Smooth muscle cell (in vitro differentiated cells): Measurements from ENCODE around the gene RASD2. TPM values are rescaled to one million over a fixed set of nuclear protein-coding genes. Genes with fewer than 3 reads are reported as not detected.

Experiments
- DNase-seq: peaks from one replicate; lab custom pipeline; 2025; ENCODE audit not compliant: unreplicated experiment; lab: John Stamatoyannopoulos, UW
- H2AFZ ChIP-seq: fragments of 200-600 bp; sonication (generic); 2 replicates; pipeline ENCODE4 v1.6.0; 2016; ENCODE audit warnings: antibody characterized with exemption, low read depth, mild to moderate bottlenecking
- H3F3A ChIP-seq: fragments of 200-600 bp; sonication (generic); 2 replicates; pipeline ENCODE4 v1.6.0; 2017; ENCODE audit warnings: antibody characterized with exemption, low read depth
- H3K27ac ChIP-seq: fragments of 200-600 bp; sonication (generic); 2 replicates; pipeline ENCODE4 v1.5.1; 2016; ENCODE audit warnings: low read depth, mild to moderate bottlenecking
- H3K27me3 ChIP-seq: fragments of 200-600 bp; sonication (generic); 2 replicates; pipeline ENCODE4 v1.6.1; 2016; ENCODE audit warnings: low read depth, mild to moderate bottlenecking
- H3K36me3 ChIP-seq: fragments of 200-600 bp; sonication (generic); 2 replicates; pipeline ENCODE4 v1.5.1; 2016; ENCODE audit warnings: low read depth
- H3K4me1 ChIP-seq: fragments of 200-600 bp; sonication (generic); 2 replicates; pipeline ENCODE4 v1.5.1; 2016; ENCODE audit warnings: low read depth
- H3K4me2 ChIP-seq: fragments of 200-600 bp; sonication (generic); 2 replicates; pipeline ENCODE4 v1.6.0; 2016; ENCODE audit warnings: mild to moderate bottlenecking
- H3K4me3 ChIP-seq: fragments of 200-600 bp; sonication (generic); 2 replicates; pipeline ENCODE4 v1.5.1; 2016; ENCODE audit warnings: mild to moderate bottlenecking
- H3K79me2 ChIP-seq: fragments of 200-600 bp; sonication (generic); 2 replicates; pipeline ENCODE4 v1.6.0; 2016; ENCODE audit warnings: low read depth, mild to moderate bottlenecking
- H3K9ac ChIP-seq: fragments of 200-600 bp; sonication (generic); 2 replicates; pipeline ENCODE4 v1.6.0; 2016; ENCODE audit warnings: low read depth
- H3K9me3 ChIP-seq: fragments of 200-600 bp; sonication (generic); replicated peaks from 2 replicates; pipeline ENCODE4 v1.5.1; 2016; ENCODE audit warnings: low read depth
- H4K20me1 ChIP-seq: fragments of 200-600 bp; sonication (generic); 2 replicates; pipeline ENCODE4 v1.6.0; 2016; ENCODE audit warnings: low read depth
- WGBS: methylation state at CpG from one replicate; pipeline ENCODE4 v1.1.7; 2016; ENCODE audit warnings: low lambda C conversion rate; 5-methylcytosine and 5-hydroxymethylcytosine counted together
- polyA plus RNA-seq: library from polyadenylated mRNA; unstranded; fragments of >200 nt; fragmentation: Nextera tagmentation; extraction: Ambion mirVana; gene quantifications from 2 replicates; pipeline ENCODE4 v1.2.1, GENCODE V29; 2016
- total RNA-seq: library from RNA; depleted of rRNA; stranded (reverse); fragments of >200 nt; gene quantifications from 2 replicates; pipeline ENCODE4 v1.2.3, GENCODE V29; 2014
- TF ChIP-seq, protein P1 (sequence below): fragments of 200-600 bp; sonication (generic); IDR thresholded peaks from 2 replicates; pipeline ENCODE4 v1.5.1; 2017; ENCODE audit warnings: borderline replicate concordance, mild to moderate bottlenecking, antibody characterized with exemption; ENCODE audit not compliant: insufficient read depth, poor library complexity, severe bottlenecking

The RASD2 gene
- total and polyA plus RNA-seq, 2 experiments from 2014 or later, result 0.27 TPM; not detected in 1

- Histone ChIP-seq H3K36me3 (no peaks in the 10 kb centered on the region), H3K9me3 (no peaks in the 10 kb centered on the region)
Observed at GRCh38 chr22:35597692-35598395, 57.2 kb downstream of the RASD2 start.

DNA sequence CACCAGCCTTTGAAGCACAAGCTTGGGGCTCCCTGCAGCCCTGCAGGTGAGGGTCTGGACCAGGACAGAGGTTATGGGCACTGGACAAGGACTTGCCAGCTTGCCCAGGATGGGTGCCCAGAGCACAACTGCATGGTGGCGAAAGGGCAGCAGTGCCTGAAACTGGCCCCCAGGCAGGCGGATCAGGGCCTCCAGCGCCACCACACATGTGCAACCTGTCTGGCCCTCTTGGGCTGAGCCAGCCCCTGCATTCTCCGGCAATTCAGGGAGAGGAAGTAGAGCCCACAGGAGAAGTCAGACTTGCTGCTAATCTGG is 57.7 kb downstream of the RASD2 start:
- no peaks in the 10 kb centered on the region for H4K20me1 ChIP-seq
- no peak overlapping the region for H2AFZ ChIP-seq
- no peaks in the 10 kb centered on the region for H3K4me1 ChIP-seq
- no peaks in the 10 kb centered on the region for H3K79me2 ChIP-seq
- WGBS, result 100% methylated on average over 4 of the region's 4 CpGs
- no peaks in the 10 kb centered on the region for H3K36me3 ChIP-seq
- DNase-seq, result no peak
- H3K9me3 ChIP-seq, result no peaks in the 10 kb centered on the region
- no peak overlapping the region for H3K9ac ChIP-seq
- H3F3A ChIP-seq, result peaks cover 2% of the 10 kb centered on the region
- no peaks in the 10 kb centered on the region for H3K27me3 ChIP-seq
- no peak overlapping the region for H3K4me3 ChIP-seq
- H3K27ac ChIP-seq, result no peak overlapping the region
- H3K4me2 ChIP-seq, result no peak overlapping the region
- TF ChIP-seq, protein P1, sequence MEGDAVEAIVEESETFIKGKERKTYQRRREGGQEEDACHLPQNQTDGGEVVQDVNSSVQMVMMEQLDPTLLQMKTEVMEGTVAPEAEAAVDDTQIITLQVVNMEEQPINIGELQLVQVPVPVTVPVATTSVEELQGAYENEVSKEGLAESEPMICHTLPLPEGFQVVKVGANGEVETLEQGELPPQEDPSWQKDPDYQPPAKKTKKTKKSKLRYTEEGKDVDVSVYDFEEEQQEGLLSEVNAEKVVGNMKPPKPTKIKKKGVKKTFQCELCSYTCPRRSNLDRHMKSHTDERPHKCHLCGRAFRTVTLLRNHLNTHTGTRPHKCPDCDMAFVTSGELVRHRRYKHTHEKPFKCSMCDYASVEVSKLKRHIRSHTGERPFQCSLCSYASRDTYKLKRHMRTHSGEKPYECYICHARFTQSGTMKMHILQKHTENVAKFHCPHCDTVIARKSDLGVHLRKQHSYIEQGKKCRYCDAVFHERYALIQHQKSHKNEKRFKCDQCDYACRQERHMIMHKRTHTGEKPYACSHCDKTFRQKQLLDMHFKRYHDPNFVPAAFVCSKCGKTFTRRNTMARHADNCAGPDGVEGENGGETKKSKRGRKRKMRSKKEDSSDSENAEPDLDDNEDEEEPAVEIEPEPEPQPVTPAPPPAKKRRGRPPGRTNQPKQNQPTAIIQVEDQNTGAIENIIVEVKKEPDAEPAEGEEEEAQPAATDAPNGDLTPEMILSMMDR, result no peak

More at GRCh38 chr22:35597692-35598395, 57.2 kb downstream of the RASD2 start:
- no peak for DNase-seq
- TF ChIP-seq, protein P1, result no peak
- Histone ChIP-seq H3K4me2 (no peak overlapping the region), H3K4me1 (no peaks in the 10 kb centered on the region), H3K9ac (no peak overlapping the region), H2AFZ (no peak overlapping the region), H3K79me2 (no peaks in the 10 kb centered on the region), H3F3A (peaks cover 2% of the 10 kb centered on the region), H3K4me3 (no peak overlapping the region), H4K20me1 (no peaks in the 10 kb centered on the region), H3K27me3 (no peaks in the 10 kb centered on the region), H3K27ac (no peak overlapping the region)
- 93% methylated on average over 16 of the region's 16 CpGs for WGBS

DNA sequence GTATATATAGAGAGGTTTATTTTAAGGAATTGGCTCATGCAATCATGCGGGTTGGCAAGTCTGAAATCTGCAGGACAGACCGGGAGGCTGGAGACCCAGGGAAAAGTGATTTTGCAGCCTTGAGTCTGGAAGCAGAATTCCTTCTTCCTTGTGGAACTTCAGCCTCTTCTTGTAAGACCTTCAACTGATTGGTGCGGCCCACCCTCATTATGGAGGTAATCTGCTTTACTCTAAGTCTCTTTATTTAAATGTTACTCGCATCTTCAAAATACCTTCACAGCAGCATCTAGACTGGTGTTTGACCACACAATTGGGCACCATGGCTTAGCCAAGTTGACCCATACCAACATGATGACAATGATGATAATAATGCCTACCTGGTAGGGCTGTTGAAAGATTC is 58.7 kb downstream of the RASD2 start:
- no peak overlapping the region for H3K27ac ChIP-seq

More for the DNA sequence above, 58.7 kb downstream of the RASD2 start:
- Histone ChIP-seq H3K4me2 (no peak overlapping the region), H3F3A (peaks cover 2% of the 10 kb centered on the region), H3K79me2 (no peaks in the 10 kb centered on the region), H3K36me3 (no peaks in the 10 kb centered on the region), H3K9ac (no peak overlapping the region), H3K4me1 (no peaks in the 10 kb centered on the region), H3K4me3 (no peak overlapping the region), H3K9me3 (no peaks in the 10 kb centered on the region), H3K27me3 (no peaks in the 10 kb centered on the region), H4K20me1 (no peaks in the 10 kb centered on the region), H2AFZ (no peak overlapping the region)
- DNase-seq, result no peak
- WGBS, result 97% methylated on average over 4 of the region's 4 CpGs
- TF ChIP-seq, protein P1, result no peak
